ENCODE data around the gene ITGAL. TPM values are rescaled to one million over a fixed set of nuclear protein-coding genes. Genes with fewer than 3 reads are reported as not detected.

ITGAL gene
- total RNA-seq, 1 experiment from 2014 or later: not detected

GRCh38 chr16:30541502-30542329, 69.2 kb downstream of the ITGAL start:
- peak; percentile 46 for DNase-seq (ENCODE audit: low read depth)

GRCh38 chr16:30543067-30543466, 70.5 kb downstream of the ITGAL start:
- DNase-seq (ENCODE audit: low read depth): no peak

GRCh38 chr16:30546115-30546514, 73.6 kb downstream of the ITGAL start:
- DNase-seq (ENCODE audit: low read depth): no peak

GRCh38 chr16:30548416-30549253, 76.1 kb downstream of the ITGAL start:
- no peak for DNase-seq (ENCODE audit: low read depth)

- no peak for DNase-seq (ENCODE audit: low read depth)
These were observed 79.2 kb downstream of the ITGAL start for GRCh38 chr16:30551781-30552180.

- DNase-seq (ENCODE audit: low read depth): no peak
These were observed 80.4 kb downstream of the ITGAL start for GRCh38 chr16:30552956-30553355.

GRCh38 chr16:30553393-30553899, 80.9 kb downstream of the ITGAL start:
- DNase-seq (ENCODE audit: low read depth): no peak

GRCh38 chr16:30554557-30555314, 82.2 kb downstream of the ITGAL start:
- no peak for DNase-seq (ENCODE audit: low read depth)

GRCh38 chr16:30555315-30556124, 83.0 kb downstream of the ITGAL start:
- DNase-seq (ENCODE audit: low read depth): no peak

- no peak for DNase-seq (ENCODE audit: low read depth)
These were observed 83.6 kb downstream of the ITGAL start for GRCh38 chr16:30556125-30556473.

- no peak for DNase-seq (ENCODE audit: low read depth)
These were observed 85.1 kb downstream of the ITGAL start for GRCh38 chr16:30557707-30557956.

GRCh38 chr16:30557957-30558788, 85.6 kb downstream of the ITGAL start, which contains the start of gene ZNF764:
Gene ZNF764, minus strand, starts transcription at chr16:30558374. Its CDS starts 192 bp downstream, at chr16:30558182.
- peak; percentile 97 for DNase-seq (ENCODE audit: low read depth)

- no peak for DNase-seq (ENCODE audit: low read depth)
These were observed 86.3 kb downstream of the ITGAL start for GRCh38 chr16:30558789-30559377.

GRCh38 chr16:30559690-30560089, 87.1 kb downstream of the ITGAL start:
- DNase-seq (ENCODE audit: low read depth): no peak

GRCh38 chr16:30561089-30561816, 88.7 kb downstream of the ITGAL start:
- no peak for DNase-seq (ENCODE audit: low read depth)

GRCh38 chr16:30562021-30562420, 89.5 kb downstream of the ITGAL start:
- DNase-seq (ENCODE audit: low read depth): no peak

GRCh38 chr16:30565526-30565925, 93.0 kb downstream of the ITGAL start:
- no peak for DNase-seq (ENCODE audit: low read depth)

GRCh38 chr16:30565984-30566383, 93.4 kb downstream of the ITGAL start:
- DNase-seq (ENCODE audit: low read depth): no peak

- no peak for DNase-seq (ENCODE audit: low read depth)
These were observed 94.0 kb downstream of the ITGAL start for GRCh38 chr16:30566531-30566930.

All from Daoy (cell line).